ENCODE measurements around the gene REEP6. TPM values are rescaled to one million over a fixed set of nuclear protein-coding genes. Genes with fewer than 3 reads are reported as not detected.

The REEP6 gene
- total and polyA plus RNA-seq, 5 donors from 2014 or later, result 1.3 to 3.3 (median 2.2) TPM

- Mint-ChIP-seq H3K36me3 (no peaks in the 10 kb centered on the region), H3K27me3 (peaks cover 31% of the 10 kb centered on the region), H3K9me3 (peaks cover 0 to 3% (median 0%) of the 10 kb centered on the region in 7 donors), H3K27ac (no peak overlapping the region), H3K4me1 (peaks cover 0 to 12% (median 3%) of the 10 kb centered on the region in 4 donors), H3K4me3 (peak overlapping the region in 1 of 4 donors; percentile 44)
- Histone ChIP-seq H3K4me1 (ENCODE audit: control insufficient read depth, insufficient read depth, low read length, poor library complexity, severe bottlenecking) (no peaks in the 10 kb centered on the region), H3K27me3 (ENCODE audit: control insufficient read depth, insufficient read depth, low read length) (peaks cover 6% of the 10 kb centered on the region), H3K36me3 (ENCODE audit: control insufficient read depth, insufficient read depth, low read length) (no peaks in the 10 kb centered on the region), H3K9me3 (ENCODE audit: control insufficient read depth in 2 of 2, low read length in 2 of 2) (no peaks in the 10 kb centered on the region), H3K27ac (ENCODE audit: insufficient read depth, low read length, poor library complexity, severe bottlenecking) (no peak overlapping the region), H3K4me3 (ENCODE audit: low read depth, low read length) (no peak overlapping the region)
- DNase-seq, result no peak
- ATAC-seq (ENCODE audit: low read depth in 2 of 2), result no peak
These were observed 33.4 kb downstream of the REEP6 start for GRCh38 chr19:1524287-1524971.

- Mint-ChIP-seq H3K4me1 (peaks cover 0 to 12% (median 3%) of the 10 kb centered on the region in 4 donors), H3K36me3 (no peaks in the 10 kb centered on the region), H3K4me3 (no peak overlapping the region), H3K9me3 (peaks cover 0 to 3% (median 0%) of the 10 kb centered on the region in 7 donors), H3K27me3 (peaks cover 34% of the 10 kb centered on the region), H3K27ac (no peak overlapping the region)
- H3K27ac ChIP-seq (ENCODE audit: insufficient read depth, low read length, poor library complexity, severe bottlenecking), result no peak overlapping the region
- H3K27me3 ChIP-seq (ENCODE audit: control insufficient read depth, insufficient read depth, low read length), result peaks cover 6% of the 10 kb centered on the region
- H3K4me3 ChIP-seq (ENCODE audit: low read depth, low read length), result no peak overlapping the region
- no peaks in the 10 kb centered on the region for H3K9me3 ChIP-seq (ENCODE audit: control insufficient read depth in 2 of 2, low read length in 2 of 2)
- H3K36me3 ChIP-seq (ENCODE audit: control insufficient read depth, insufficient read depth, low read length), result no peaks in the 10 kb centered on the region
- no peak for ATAC-seq (ENCODE audit: low read depth in 2 of 2)
- no peaks in the 10 kb centered on the region for H3K4me1 ChIP-seq (ENCODE audit: control insufficient read depth, insufficient read depth, low read length, poor library complexity, severe bottlenecking)
- DNase-seq, result no peak
These were observed 34.0 kb downstream of the REEP6 start for GRCh38 chr19:1524972-1525325.

- no peak for DNase-seq
- Mint-ChIP-seq H3K4me3 (no peak overlapping the region), H3K27ac (no peak overlapping the region), H3K27me3 (peaks cover 38% of the 10 kb centered on the region), H3K36me3 (no peaks in the 10 kb centered on the region), H3K9me3 (peaks cover 0 to 3% (median 0%) of the 10 kb centered on the region in 7 donors), H3K4me1 (peaks cover 0 to 12% (median 3%) of the 10 kb centered on the region in 4 donors)
- Histone ChIP-seq H3K9me3 (ENCODE audit: control insufficient read depth in 2 of 2, low read length in 2 of 2) (no peaks in the 10 kb centered on the region), H3K4me3 (ENCODE audit: low read depth, low read length) (no peak overlapping the region), H3K4me1 (ENCODE audit: control insufficient read depth, insufficient read depth, low read length, poor library complexity, severe bottlenecking) (no peaks in the 10 kb centered on the region), H3K36me3 (ENCODE audit: control insufficient read depth, insufficient read depth, low read length) (no peaks in the 10 kb centered on the region), H3K27ac (ENCODE audit: insufficient read depth, low read length, poor library complexity, severe bottlenecking) (no peak overlapping the region), H3K27me3 (ENCODE audit: control insufficient read depth, insufficient read depth, low read length) (peaks cover 6% of the 10 kb centered on the region)
- no peak for ATAC-seq (ENCODE audit: low read depth in 2 of 2)
These were observed 34.4 kb downstream of the REEP6 start for GRCh38 chr19:1525343-1525742.

- no peaks in the 10 kb centered on the region for H3K9me3 ChIP-seq (ENCODE audit: control insufficient read depth in 2 of 2, low read length in 2 of 2)
- DNase-seq (no peak), ATAC-seq (ENCODE audit: low read depth in 2 of 2) (no peak)
- peaks cover 6% of the 10 kb centered on the region for H3K27me3 ChIP-seq (ENCODE audit: control insufficient read depth, insufficient read depth, low read length)
- no peak overlapping the region for H3K27ac ChIP-seq (ENCODE audit: insufficient read depth, low read length, poor library complexity, severe bottlenecking)
- peaks cover 0 to 3% (median 0%) of the 10 kb centered on the region in 7 donors for H3K9me3 Mint-ChIP-seq
- no peaks in the 10 kb centered on the region for H3K4me1 ChIP-seq (ENCODE audit: control insufficient read depth, insufficient read depth, low read length, poor library complexity, severe bottlenecking)
- no peaks in the 10 kb centered on the region for H3K36me3 Mint-ChIP-seq
- H3K4me3 ChIP-seq (ENCODE audit: low read depth, low read length), result no peak overlapping the region
- peaks cover 33% of the 10 kb centered on the region for H3K27me3 Mint-ChIP-seq
- H3K36me3 ChIP-seq (ENCODE audit: control insufficient read depth, insufficient read depth, low read length), result no peaks in the 10 kb centered on the region
- H3K4me3 Mint-ChIP-seq, result peak overlapping the region in 1 of 4 donors; percentile 52
- H3K27ac Mint-ChIP-seq, result no peak overlapping the region
- H3K4me1 Mint-ChIP-seq, result peaks cover 0 to 12% (median 3%) of the 10 kb centered on the region in 4 donors
These were observed 35.2 kb downstream of the REEP6 start for GRCh38 chr19:1526066-1526778.

- Mint-ChIP-seq H3K9me3 (peaks cover 0 to 3% (median 0%) of the 10 kb centered on the region in 7 donors), H3K36me3 (no peaks in the 10 kb centered on the region), H3K27me3 (peaks cover 33% of the 10 kb centered on the region), H3K4me1 (peaks cover 0 to 12% (median 3%) of the 10 kb centered on the region in 4 donors), H3K4me3 (no peak overlapping the region), H3K27ac (no peak overlapping the region)
- ATAC-seq (ENCODE audit: low read depth in 2 of 2) (no peak), DNase-seq (no peak)
- no peaks in the 10 kb centered on the region for H3K4me1 ChIP-seq (ENCODE audit: control insufficient read depth, insufficient read depth, low read length, poor library complexity, severe bottlenecking)
- peaks cover 6% of the 10 kb centered on the region for H3K27me3 ChIP-seq (ENCODE audit: control insufficient read depth, insufficient read depth, low read length)
- no peaks in the 10 kb centered on the region for H3K36me3 ChIP-seq (ENCODE audit: control insufficient read depth, insufficient read depth, low read length)
- no peak overlapping the region for H3K27ac ChIP-seq (ENCODE audit: insufficient read depth, low read length, poor library complexity, severe bottlenecking)
- no peak overlapping the region for H3K4me3 ChIP-seq (ENCODE audit: low read depth, low read length)
- H3K9me3 ChIP-seq (ENCODE audit: control insufficient read depth in 2 of 2, low read length in 2 of 2), result no peaks in the 10 kb centered on the region
These were observed 36.1 kb downstream of the REEP6 start for GRCh38 chr19:1526979-1527649.

GRCh38 chr19:1527650-1528309 is 36.8 kb downstream of the REEP6 start:
- Histone ChIP-seq H3K36me3 (ENCODE audit: control insufficient read depth, insufficient read depth, low read length) (no peaks in the 10 kb centered on the region), H3K4me1 (ENCODE audit: control insufficient read depth, insufficient read depth, low read length, poor library complexity, severe bottlenecking) (no peaks in the 10 kb centered on the region), H3K9me3 (ENCODE audit: control insufficient read depth in 2 of 2, low read length in 2 of 2) (no peaks in the 10 kb centered on the region), H3K27me3 (ENCODE audit: control insufficient read depth, insufficient read depth, low read length) (peaks cover 6% of the 10 kb centered on the region), H3K27ac (ENCODE audit: insufficient read depth, low read length, poor library complexity, severe bottlenecking) (no peak overlapping the region), H3K4me3 (ENCODE audit: low read depth, low read length) (no peak overlapping the region)
- H3K27me3 Mint-ChIP-seq, result peaks cover 32% of the 10 kb centered on the region
- no peak overlapping the region for H3K27ac Mint-ChIP-seq
- H3K4me1 Mint-ChIP-seq, result peaks cover 0 to 12% (median 3%) of the 10 kb centered on the region in 4 donors
- H3K9me3 Mint-ChIP-seq, result peaks cover 0 to 3% (median 0%) of the 10 kb centered on the region in 7 donors
- ATAC-seq (ENCODE audit: low read depth in 2 of 2) (no peak), DNase-seq (no peak)
- no peaks in the 10 kb centered on the region for H3K36me3 Mint-ChIP-seq
- H3K4me3 Mint-ChIP-seq, result no peak overlapping the region

GRCh38 chr19:1528596-1529429 is 37.8 kb downstream of the REEP6 start:
- H3K4me3 Mint-ChIP-seq, result no peak overlapping the region
- DNase-seq, result no peak
- H3K9me3 ChIP-seq (ENCODE audit: control insufficient read depth in 2 of 2, low read length in 2 of 2), result no peaks in the 10 kb centered on the region
- peaks cover 6% of the 10 kb centered on the region for H3K27me3 ChIP-seq (ENCODE audit: control insufficient read depth, insufficient read depth, low read length)
- H3K27me3 Mint-ChIP-seq, result peaks cover 23% of the 10 kb centered on the region
- no peaks in the 10 kb centered on the region for H3K4me1 ChIP-seq (ENCODE audit: control insufficient read depth, insufficient read depth, low read length, poor library complexity, severe bottlenecking)
- H3K4me1 Mint-ChIP-seq, result peaks cover 0 to 12% (median 3%) of the 10 kb centered on the region in 4 donors
- H3K9me3 Mint-ChIP-seq, result peaks cover 0 to 3% (median 0%) of the 10 kb centered on the region in 7 donors
- no peak overlapping the region for H3K27ac ChIP-seq (ENCODE audit: insufficient read depth, low read length, poor library complexity, severe bottlenecking)
- no peak for ATAC-seq (ENCODE audit: low read depth in 2 of 2)
- no peak overlapping the region for H3K27ac Mint-ChIP-seq
- H3K4me3 ChIP-seq (ENCODE audit: low read depth, low read length), result no peak overlapping the region
- no peaks in the 10 kb centered on the region for H3K36me3 ChIP-seq (ENCODE audit: control insufficient read depth, insufficient read depth, low read length)
- no peaks in the 10 kb centered on the region for H3K36me3 Mint-ChIP-seq
